IMR-90 (cell line): ENCODE data around the gene TLR10.

Experiments
- CEBPB ChIP-seq: IDR thresholded peaks from 2 replicates; pipeline ENCODE4 v1.6.1; 2012; ENCODE audit warnings: low read depth, low read length, improper control_type of control experiment
- CTCF ChIP-seq: conservative IDR thresholded peaks from 2 replicates; pipeline ENCODE4 v1.5.1; 2012; ENCODE audit warnings: mild to moderate bottlenecking, low read depth, low read length, improper control_type of control experiment
- ELK1 ChIP-seq: fragments of 150-350 bp; IDR thresholded peaks from 2 replicates; pipeline ENCODE4 v1.6.1; 2016; ENCODE audit warnings: low read depth, mild to moderate bottlenecking, low read length, moderate library complexity, borderline replicate concordance
- FOS ChIP-seq: fragments of 150-350 bp; IDR thresholded peaks from 2 replicates; pipeline ENCODE4 v1.6.1; 2016; ENCODE audit warnings: low read depth, low read length
- MAZ ChIP-seq: IDR thresholded peaks from 2 replicates; pipeline ENCODE4 v1.6.1; 2012; ENCODE audit warnings: low read depth, mild to moderate bottlenecking, low read length, improper control_type of control experiment, moderate library complexity, borderline replicate concordance
- MXI1 ChIP-seq: IDR thresholded peaks from 2 replicates; pipeline ENCODE4 v1.6.1; 2012; ENCODE audit warnings: low read depth, mild to moderate bottlenecking, low read length, moderate library complexity, borderline replicate concordance
- NFE2L2 ChIP-seq: fragments of 150-350 bp; IDR thresholded peaks from 2 replicates; pipeline ENCODE4 v1.6.1; 2016; ENCODE audit warnings: low read depth, mild to moderate bottlenecking, low read length
- POLR2A ChIP-seq: IDR thresholded peaks from 2 replicates; pipeline ENCODE4 v1.6.1; 2012; ENCODE audit warnings: mild to moderate bottlenecking, low read depth, low read length
- RAD21 ChIP-seq: IDR thresholded peaks from 2 replicates; pipeline ENCODE4 v1.6.1; 2012; ENCODE audit warnings: low read length, improper control_type of control experiment
- RFX5 ChIP-seq: IDR thresholded peaks from 2 replicates; pipeline ENCODE4 v1.8.0; 2012; ENCODE audit warnings: low read depth, mild to moderate bottlenecking, low read length, moderate library complexity
- SMC3 ChIP-seq: fragments of 150-350 bp; IDR thresholded peaks from 2 replicates; pipeline ENCODE4 v1.6.1; 2016; ENCODE audit warnings: low read depth, mild to moderate bottlenecking, antibody characterized with exemption, low read length, moderate library complexity
- USF2 ChIP-seq: fragments of 150-350 bp; IDR thresholded peaks from 2 replicates; pipeline ENCODE4 v1.6.1; 2017; ENCODE audit warnings: mild to moderate bottlenecking, antibody characterized with exemption, low read length, low read depth

- TF ChIP-seq MXI1 = no peak
- TF ChIP-seq CTCF = no peak
- no peak for TF ChIP-seq POLR2A
- no peak for TF ChIP-seq ELK1
- TF ChIP-seq SMC3 = no peak
- no peak for TF ChIP-seq RAD21
- no peak for TF ChIP-seq NFE2L2
- TF ChIP-seq RFX5 = no peak
- TF ChIP-seq MAZ = no peak
- no peak for TF ChIP-seq USF2
- no peak for TF ChIP-seq FOS
- no peak for TF ChIP-seq CEBPB
Measured at GRCh38 chr4:38829237-38829636, 46.4 kb upstream of the TLR10 start.
